ENCODE results near the gene SH3PXD2A.

The SH3PXD2A gene

GRCh38 chr10:103749779-103750178 lies 105.6 kb downstream of the SH3PXD2A start:
- DNase-seq (ENCODE audit: low read depth, low spot score): no peak
- no peaks in the 10 kb centered on the region for H3K4me1 ChIP-seq (ENCODE audit: control insufficient read depth, insufficient read depth, low read length)
- no CpG with 5 or more reads among the region's 7 CpGs for WGBS (ENCODE audit: insufficient coverage, insufficient read length)
- H3K4me3 ChIP-seq (ENCODE audit: low read length): no peak overlapping the region
- no peaks in the 10 kb centered on the region for H3K27me3 ChIP-seq (ENCODE audit: control insufficient read depth, insufficient read depth, low read length)
- no peaks in the 10 kb centered on the region for H3K36me3 ChIP-seq (ENCODE audit: control insufficient read depth, insufficient read depth, low read length)
- no peaks in the 10 kb centered on the region for H3K9me3 ChIP-seq (ENCODE audit: control insufficient read depth, insufficient read depth, low read length)
- no peak overlapping the region for H3K27ac ChIP-seq (ENCODE audit: low read length)

GRCh38 chr10:103748020-103748419 lies 107.4 kb downstream of the SH3PXD2A start:
- Histone ChIP-seq H3K4me1 (ENCODE audit: control insufficient read depth, insufficient read depth, low read length) (no peaks in the 10 kb centered on the region), H3K9me3 (ENCODE audit: control insufficient read depth, insufficient read depth, low read length) (no peaks in the 10 kb centered on the region), H3K27ac (ENCODE audit: low read length) (no peak overlapping the region), H3K27me3 (ENCODE audit: control insufficient read depth, insufficient read depth, low read length) (no peaks in the 10 kb centered on the region), H3K36me3 (ENCODE audit: control insufficient read depth, insufficient read depth, low read length) (no peaks in the 10 kb centered on the region), H3K4me3 (ENCODE audit: low read length) (no peak overlapping the region)
- no CpG with 5 or more reads among the region's 6 CpGs for WGBS (ENCODE audit: insufficient coverage, insufficient read length)
- DNase-seq (ENCODE audit: low read depth, low spot score): no peak

DNA sequence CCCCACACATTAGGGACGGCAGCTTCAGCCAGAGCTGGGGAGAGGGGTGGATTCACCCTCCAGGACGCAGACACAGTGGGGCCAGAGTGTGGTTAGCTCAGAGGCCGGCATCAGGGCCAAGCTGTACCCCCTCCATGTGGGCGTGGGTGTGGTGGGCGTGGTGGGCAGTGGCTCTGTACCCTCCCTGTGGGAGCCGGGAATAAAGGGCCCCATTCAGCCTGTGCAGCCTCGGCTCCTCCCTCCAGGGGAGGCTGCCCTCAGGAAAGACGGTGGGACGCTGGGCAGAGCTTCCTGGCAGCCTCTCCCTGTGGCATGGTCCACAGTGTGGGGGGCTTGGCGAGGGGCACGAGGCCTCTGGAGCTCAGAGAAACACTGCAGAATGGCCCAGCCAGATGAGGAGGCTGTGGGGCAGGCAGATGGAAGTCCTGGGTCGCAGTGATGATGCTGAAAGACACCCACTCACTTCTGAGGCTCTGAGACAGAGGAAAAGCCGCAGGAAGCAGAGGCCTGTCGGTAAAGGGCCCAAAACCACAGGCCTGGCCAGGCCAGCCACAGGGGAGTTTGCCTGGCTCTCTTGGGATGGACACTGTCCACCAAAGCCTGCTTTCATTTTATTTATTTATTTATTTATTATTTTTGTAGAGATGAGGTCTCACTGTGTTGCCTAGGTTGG lies 108.0 kb downstream of the SH3PXD2A start:
- Histone ChIP-seq H3K36me3 (ENCODE audit: control insufficient read depth, insufficient read depth, low read length) (no peaks in the 10 kb centered on the region), H3K27ac (ENCODE audit: low read length) (no peak overlapping the region), H3K27me3 (ENCODE audit: control insufficient read depth, insufficient read depth, low read length) (no peaks in the 10 kb centered on the region), H3K9me3 (ENCODE audit: control insufficient read depth, insufficient read depth, low read length) (no peaks in the 10 kb centered on the region), H3K4me1 (ENCODE audit: control insufficient read depth, insufficient read depth, low read length) (no peaks in the 10 kb centered on the region), H3K4me3 (ENCODE audit: low read length) (no peak overlapping the region)
- DNase-seq (ENCODE audit: low read depth, low spot score): no peak
- no CpG with 5 or more reads among the region's 14 CpGs for WGBS (ENCODE audit: insufficient coverage, insufficient read length)

DNA sequence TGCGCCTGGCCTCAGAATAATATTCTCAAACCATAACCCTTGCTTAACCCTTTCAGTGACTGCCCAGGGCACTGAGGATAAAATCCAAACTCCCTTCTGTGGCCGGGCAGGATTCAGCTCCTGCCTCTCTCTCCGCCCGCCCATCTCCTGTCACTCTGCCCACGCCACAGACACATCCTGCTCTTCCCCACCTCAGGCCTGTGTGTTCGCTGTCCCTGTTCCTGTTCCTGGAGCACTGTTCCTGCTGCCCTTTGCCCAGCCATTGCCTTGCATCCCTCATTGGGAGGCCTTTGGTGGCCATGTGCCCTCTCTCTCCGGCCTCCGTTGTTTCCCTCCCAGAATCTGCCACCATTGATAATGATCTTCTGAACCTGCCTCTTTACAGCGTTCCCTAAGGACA lies 108.8 kb downstream of the SH3PXD2A start:
- no peak overlapping the region for H3K27ac ChIP-seq (ENCODE audit: low read length)
- WGBS (ENCODE audit: insufficient coverage, insufficient read length): no CpG with 5 or more reads among the region's 9 CpGs

GRCh38 chr10:103745341-103746247 lies 109.8 kb downstream of the SH3PXD2A start:
- no peak overlapping the region for H3K4me3 ChIP-seq (ENCODE audit: low read length)
- no peak for DNase-seq (ENCODE audit: low read depth, low spot score)
- no peaks in the 10 kb centered on the region for H3K9me3 ChIP-seq (ENCODE audit: control insufficient read depth, insufficient read depth, low read length)
- no CpG with 5 or more reads among the region's 17 CpGs for WGBS (ENCODE audit: insufficient coverage, insufficient read length)
- no peaks in the 10 kb centered on the region for H3K27me3 ChIP-seq (ENCODE audit: control insufficient read depth, insufficient read depth, low read length)
- no peak overlapping the region for H3K27ac ChIP-seq (ENCODE audit: low read length)
- no peaks in the 10 kb centered on the region for H3K4me1 ChIP-seq (ENCODE audit: control insufficient read depth, insufficient read depth, low read length)
- no peaks in the 10 kb centered on the region for H3K36me3 ChIP-seq (ENCODE audit: control insufficient read depth, insufficient read depth, low read length)

More for the DNA sequence above, 108.8 kb downstream of the SH3PXD2A start:
- Histone ChIP-seq H3K4me1 (ENCODE audit: control insufficient read depth, insufficient read depth, low read length) (no peaks in the 10 kb centered on the region), H3K36me3 (ENCODE audit: control insufficient read depth, insufficient read depth, low read length) (no peaks in the 10 kb centered on the region), H3K27me3 (ENCODE audit: control insufficient read depth, insufficient read depth, low read length) (no peaks in the 10 kb centered on the region), H3K4me3 (ENCODE audit: low read length) (no peak overlapping the region), H3K9me3 (ENCODE audit: control insufficient read depth, insufficient read depth, low read length) (no peaks in the 10 kb centered on the region)
- no peak for DNase-seq (ENCODE audit: low read depth, low spot score)

GRCh38 chr10:103742824-103743223 lies 112.6 kb downstream of the SH3PXD2A start:
- Histone ChIP-seq H3K27ac (ENCODE audit: low read length) (no peak overlapping the region), H3K27me3 (ENCODE audit: control insufficient read depth, insufficient read depth, low read length) (no peaks in the 10 kb centered on the region), H3K4me1 (ENCODE audit: control insufficient read depth, insufficient read depth, low read length) (peaks cover 4% of the 10 kb centered on the region), H3K4me3 (ENCODE audit: low read length) (no peak overlapping the region), H3K36me3 (ENCODE audit: control insufficient read depth, insufficient read depth, low read length) (no peaks in the 10 kb centered on the region), H3K9me3 (ENCODE audit: control insufficient read depth, insufficient read depth, low read length) (no peaks in the 10 kb centered on the region)
- no peak for DNase-seq (ENCODE audit: low read depth, low spot score)
- no CpG with 5 or more reads among the region's 6 CpGs for WGBS (ENCODE audit: insufficient coverage, insufficient read length)

- DNase-seq (ENCODE audit: low read depth, low spot score): no peak
- Histone ChIP-seq H3K27ac (ENCODE audit: low read length) (no peak overlapping the region), H3K36me3 (ENCODE audit: control insufficient read depth, insufficient read depth, low read length) (no peaks in the 10 kb centered on the region), H3K27me3 (ENCODE audit: control insufficient read depth, insufficient read depth, low read length) (no peaks in the 10 kb centered on the region), H3K9me3 (ENCODE audit: control insufficient read depth, insufficient read depth, low read length) (no peaks in the 10 kb centered on the region), H3K4me1 (ENCODE audit: control insufficient read depth, insufficient read depth, low read length) (peaks cover 5% of the 10 kb centered on the region), H3K4me3 (ENCODE audit: low read length) (no peak overlapping the region)
- no CpG with 5 or more reads among the region's 5 CpGs for WGBS (ENCODE audit: insufficient coverage, insufficient read length)
These were observed 114.8 kb downstream of the SH3PXD2A start for GRCh38 chr10:103740611-103741010.

DNA sequence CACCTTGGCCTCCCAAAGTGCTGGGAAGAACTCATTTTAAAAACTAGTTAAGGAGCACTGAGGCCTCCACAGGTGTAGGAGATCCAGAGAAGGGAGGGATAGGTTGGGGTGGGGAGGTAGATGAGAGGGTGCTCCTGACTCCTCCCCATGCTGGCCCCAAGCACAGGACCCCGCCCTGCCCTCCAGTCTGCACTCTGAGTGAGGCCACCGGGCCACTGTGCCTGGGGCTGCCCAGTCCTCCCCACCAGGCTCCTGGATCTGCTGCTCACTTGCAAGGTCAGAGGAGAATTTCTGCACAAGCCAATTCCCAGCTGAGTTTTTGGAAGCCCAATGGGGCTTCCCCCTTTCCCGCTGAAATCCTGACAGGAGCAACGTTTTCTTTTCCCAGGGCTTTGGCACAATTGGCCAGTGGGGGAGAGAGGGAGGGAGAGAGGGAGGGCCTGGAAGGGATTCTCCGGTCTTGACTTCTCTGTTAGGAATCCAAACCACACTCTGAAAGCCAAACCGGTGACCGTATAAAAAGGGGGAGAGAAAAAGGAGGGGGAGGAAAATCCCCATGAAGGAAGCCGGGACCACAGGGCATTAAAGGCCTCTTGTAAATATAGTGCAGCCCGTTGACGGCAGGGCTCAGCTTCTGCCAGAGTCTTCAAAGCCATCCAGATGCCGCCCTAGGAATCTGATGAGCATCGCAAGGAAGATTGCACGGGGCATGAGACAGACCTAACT lies 116.2 kb downstream of the SH3PXD2A start:
- Histone ChIP-seq H3K4me3 (ENCODE audit: low read length) (no peak overlapping the region), H3K27me3 (ENCODE audit: control insufficient read depth, insufficient read depth, low read length) (no peaks in the 10 kb centered on the region), H3K27ac (ENCODE audit: low read length) (no peak overlapping the region), H3K4me1 (ENCODE audit: control insufficient read depth, insufficient read depth, low read length) (peaks cover 5% of the 10 kb centered on the region), H3K9me3 (ENCODE audit: control insufficient read depth, insufficient read depth, low read length) (no peaks in the 10 kb centered on the region), H3K36me3 (ENCODE audit: control insufficient read depth, insufficient read depth, low read length) (no peaks in the 10 kb centered on the region)
- WGBS (ENCODE audit: insufficient coverage, insufficient read length): no CpG with 5 or more reads among the region's 13 CpGs
- no peak for DNase-seq (ENCODE audit: low read depth, low spot score)

DNA sequence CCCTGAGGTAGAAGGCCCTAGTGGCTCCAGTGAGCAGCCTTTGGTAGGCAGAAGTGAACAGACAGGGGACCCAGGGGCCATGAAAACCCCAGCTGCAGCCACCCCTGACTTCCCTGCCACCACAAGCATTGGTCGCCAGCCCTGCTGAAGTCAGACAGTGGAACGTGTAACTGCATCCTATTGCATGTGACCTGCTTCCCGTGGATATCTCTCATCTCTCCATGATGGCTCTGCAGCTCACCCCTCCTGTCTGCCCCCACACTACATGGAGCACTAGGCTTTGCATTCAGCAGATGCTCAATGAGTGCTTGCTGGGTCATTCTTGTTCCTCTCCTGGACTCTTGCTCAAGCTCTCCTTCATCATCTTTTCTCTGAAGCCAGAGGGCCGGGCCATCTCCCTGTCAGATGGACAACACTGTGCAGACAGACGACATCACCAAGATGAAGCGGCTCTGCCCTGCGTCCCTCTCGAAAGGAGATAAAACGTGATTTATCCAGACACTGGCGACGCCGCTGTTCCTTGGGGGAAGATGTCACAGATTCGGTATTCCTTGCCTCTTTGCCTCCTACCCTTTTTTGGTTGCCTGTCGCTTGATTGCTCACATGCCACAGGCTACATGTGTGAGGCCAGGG lies 117.5 kb downstream of the SH3PXD2A start:
- peaks cover 7% of the 10 kb centered on the region for H3K4me1 ChIP-seq (ENCODE audit: control insufficient read depth, insufficient read depth, low read length)
- H3K27me3 ChIP-seq (ENCODE audit: control insufficient read depth, insufficient read depth, low read length): no peaks in the 10 kb centered on the region
- no peak overlapping the region for H3K4me3 ChIP-seq (ENCODE audit: low read length)
- DNase-seq (ENCODE audit: low read depth, low spot score): no peak
- H3K9me3 ChIP-seq (ENCODE audit: control insufficient read depth, insufficient read depth, low read length): no peaks in the 10 kb centered on the region
- no peak overlapping the region for H3K27ac ChIP-seq (ENCODE audit: low read length)
- no CpG with 5 or more reads among the region's 14 CpGs for WGBS (ENCODE audit: insufficient coverage, insufficient read length)
- H3K36me3 ChIP-seq (ENCODE audit: control insufficient read depth, insufficient read depth, low read length): no peaks in the 10 kb centered on the region

GRCh38 chr10:103736763-103737162 lies 118.6 kb downstream of the SH3PXD2A start:
- Histone ChIP-seq H3K36me3 (ENCODE audit: control insufficient read depth, insufficient read depth, low read length) (no peaks in the 10 kb centered on the region), H3K4me1 (ENCODE audit: control insufficient read depth, insufficient read depth, low read length) (peaks cover 9% of the 10 kb centered on the region), H3K9me3 (ENCODE audit: control insufficient read depth, insufficient read depth, low read length) (no peaks in the 10 kb centered on the region), H3K27me3 (ENCODE audit: control insufficient read depth, insufficient read depth, low read length) (no peaks in the 10 kb centered on the region), H3K4me3 (ENCODE audit: low read length) (no peak overlapping the region), H3K27ac (ENCODE audit: low read length) (no peak overlapping the region)
- no CpG with 5 or more reads among the region's 3 CpGs for WGBS (ENCODE audit: insufficient coverage, insufficient read length)
- DNase-seq (ENCODE audit: low read depth, low spot score): peak; percentile 84

Measured in iPS DF 6.9 (cell line).